H54 (cell line): Measurements from ENCODE around the gene CABP1.

Source experiments
- DNase-seq: peaks from one replicate; pipeline ENCODE4 v3.0.0; 2011; ENCODE audit warnings: low spot score, mixed read lengths; ENCODE audit not compliant: insufficient read length
- FAIRE-seq: peaks from 3 replicates; lab custom pipeline; 2011; peaks lifted over from hg19 to GRCh38; lab: Jason Lieb, UNC
- POLR2A ChIP-seq: IDR thresholded peaks from 2 replicates; pipeline ENCODE4 v1.6.1; 2011; ENCODE audit warnings: low read depth, mild to moderate bottlenecking, low read length

CABP1 gene

DNA sequence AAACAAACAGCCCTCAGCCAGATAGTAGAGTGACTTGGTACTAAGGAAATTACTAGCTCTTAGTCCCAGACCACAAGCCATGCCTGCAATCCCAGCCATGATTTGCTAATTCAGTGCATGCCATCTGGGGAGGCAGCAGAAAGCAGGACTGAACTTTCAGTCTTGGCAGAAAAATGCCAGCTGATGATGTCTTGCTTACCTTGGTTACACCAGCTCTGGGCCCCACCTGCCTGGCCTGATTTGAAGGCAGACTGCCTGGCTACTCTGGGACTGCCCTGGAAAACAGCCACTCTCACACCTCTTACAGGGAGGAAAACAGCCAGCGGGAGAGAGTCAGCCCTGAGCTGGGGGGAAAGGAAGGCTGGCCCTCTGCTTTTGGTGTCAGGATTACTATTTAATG lies 65.2 kb downstream of the CABP1 start:
- FAIRE-seq: no peak
- TF ChIP-seq POLR2A: no peak
- no peak for DNase-seq

DNA sequence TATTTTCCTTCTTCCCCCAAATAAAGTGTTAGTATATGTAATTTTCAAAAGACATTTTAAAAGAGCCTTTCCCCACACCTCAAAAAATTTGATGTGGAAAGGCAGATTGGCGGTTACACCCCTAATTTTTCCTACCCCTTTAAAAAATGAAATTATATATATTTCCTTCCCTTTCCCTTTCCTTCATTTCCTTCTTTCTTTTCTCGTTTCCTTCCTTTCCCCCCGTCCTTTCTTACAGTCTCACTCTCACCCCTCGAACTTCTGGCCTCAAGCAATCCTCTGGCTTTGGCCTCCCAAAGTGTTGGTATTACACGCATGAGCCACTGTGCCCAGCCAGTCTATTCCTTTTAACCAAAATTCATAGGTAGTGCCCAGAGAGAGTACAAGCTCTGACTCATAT lies 65.6 kb downstream of the CABP1 start:
- no peak for FAIRE-seq
- TF ChIP-seq POLR2A: no peak
- DNase-seq: no peak

DNA sequence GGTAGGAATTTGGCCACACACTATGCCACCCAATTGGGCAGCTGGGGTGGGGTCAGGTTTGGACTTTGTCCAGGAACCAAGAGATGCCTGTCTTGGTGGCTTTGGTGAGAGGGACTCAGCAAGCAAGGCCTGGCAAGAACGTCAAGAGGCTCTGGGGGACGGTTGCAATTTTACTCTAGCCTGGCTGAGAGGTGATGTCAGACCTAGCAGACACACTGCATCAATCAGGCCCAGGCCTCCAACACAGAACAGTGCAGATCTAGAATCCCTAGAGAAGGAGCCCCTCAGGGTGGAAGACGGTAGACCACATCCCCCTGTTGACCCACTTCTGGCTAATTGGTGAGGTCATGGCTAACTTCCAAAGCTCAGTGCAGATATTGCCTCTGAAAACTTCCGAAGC lies 68.2 kb downstream of the CABP1 start:
- no peak for TF ChIP-seq POLR2A
- no peak for DNase-seq
- FAIRE-seq: no peak

DNA sequence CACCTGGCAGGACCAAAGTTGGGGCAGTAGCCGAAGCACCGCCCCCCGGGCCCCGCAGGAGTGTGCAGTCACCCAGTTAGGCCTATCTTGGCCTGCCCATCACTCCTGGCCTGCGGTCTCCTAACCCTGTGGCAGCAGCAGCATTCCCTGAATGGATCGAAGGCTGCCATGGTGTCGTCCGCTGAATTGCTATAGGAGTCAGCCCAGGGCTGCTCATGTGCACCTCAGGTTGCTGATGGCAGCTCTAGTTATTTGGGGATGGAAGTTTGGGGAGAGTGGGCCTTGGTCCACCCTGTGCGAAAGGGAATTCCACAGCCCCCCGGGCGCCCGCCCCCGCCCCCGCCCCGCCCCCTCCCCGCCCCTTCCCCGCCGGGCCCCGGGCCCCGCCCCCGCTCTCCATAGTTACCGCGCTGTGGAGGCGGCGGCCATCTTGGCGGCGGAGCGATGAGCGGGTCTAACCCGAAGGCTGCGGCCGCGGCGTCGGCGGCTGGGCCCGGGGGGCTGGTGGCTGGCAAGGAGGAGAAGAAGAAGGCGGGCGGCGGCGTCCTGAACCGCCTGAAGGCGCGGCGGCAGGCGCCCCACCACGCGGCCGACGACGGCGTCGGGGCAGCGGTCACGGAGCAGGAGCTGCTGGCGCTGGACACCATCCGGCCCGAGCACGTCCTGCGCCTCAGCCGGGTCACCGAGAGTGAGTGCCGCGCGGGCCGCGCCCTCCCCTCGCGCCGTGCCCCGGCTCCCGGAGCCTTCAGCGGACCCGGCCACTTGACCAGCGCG lies 69.8 kb downstream of the CABP1 start, which contains the start of gene UNC119B:
Gene UNC119B, plus strand, starts transcription at position 428 of the 774 bp plus-strand sequence. Its CDS starts 17 bp downstream, at position 445.
- FAIRE-seq (no peak), DNase-seq (peak; percentile 79)
- peak; percentile 78 for TF ChIP-seq POLR2A

DNA sequence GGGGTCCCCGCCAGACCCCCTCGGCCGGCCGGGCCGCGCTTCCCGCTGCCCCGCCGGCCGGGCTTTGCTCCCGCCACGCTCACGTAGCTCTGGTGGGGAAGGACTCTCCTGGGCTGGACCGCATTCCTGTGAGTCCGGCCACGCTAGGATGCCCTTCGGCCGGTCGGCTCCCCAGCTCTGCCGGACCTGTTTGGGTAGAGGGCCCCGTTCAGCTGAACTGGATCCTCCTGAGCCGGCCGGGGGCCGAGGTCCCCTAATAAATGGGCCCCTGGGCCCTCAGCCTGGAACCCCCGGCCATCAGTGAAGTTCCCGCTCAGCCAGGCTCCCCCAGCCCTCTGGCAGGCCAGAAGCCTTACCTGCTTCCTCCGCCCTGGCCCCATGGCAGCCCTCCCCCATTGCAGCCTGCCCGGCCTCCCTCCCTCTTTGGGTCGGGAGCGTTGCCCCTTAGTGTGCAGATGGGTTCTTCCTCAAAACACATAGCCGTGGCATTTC lies 70.4 kb downstream of the CABP1 start:
- TF ChIP-seq POLR2A: no peak
- FAIRE-seq: no peak
- no peak for DNase-seq

DNA sequence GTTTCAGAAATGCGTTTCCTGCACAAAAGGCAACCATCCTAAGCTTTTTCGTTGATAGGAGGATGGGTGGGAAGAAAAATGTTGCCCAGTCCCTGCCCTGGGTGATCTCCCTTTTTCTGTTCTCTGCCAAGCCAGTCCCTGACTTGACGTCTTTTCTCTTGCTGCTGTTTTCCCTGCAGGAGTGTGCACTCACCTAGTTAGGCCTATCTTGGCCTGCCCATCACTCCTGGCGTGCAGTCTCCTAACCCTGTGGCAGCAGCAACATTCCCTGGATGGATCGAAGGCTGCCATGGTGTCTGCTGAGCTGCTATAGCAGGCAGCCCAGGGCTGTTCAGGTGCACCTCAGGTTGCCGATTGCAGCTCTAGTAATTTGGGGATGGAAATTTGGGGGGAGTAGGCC lies 71.0 kb downstream of the CABP1 start:
- FAIRE-seq: no peak

DNA sequence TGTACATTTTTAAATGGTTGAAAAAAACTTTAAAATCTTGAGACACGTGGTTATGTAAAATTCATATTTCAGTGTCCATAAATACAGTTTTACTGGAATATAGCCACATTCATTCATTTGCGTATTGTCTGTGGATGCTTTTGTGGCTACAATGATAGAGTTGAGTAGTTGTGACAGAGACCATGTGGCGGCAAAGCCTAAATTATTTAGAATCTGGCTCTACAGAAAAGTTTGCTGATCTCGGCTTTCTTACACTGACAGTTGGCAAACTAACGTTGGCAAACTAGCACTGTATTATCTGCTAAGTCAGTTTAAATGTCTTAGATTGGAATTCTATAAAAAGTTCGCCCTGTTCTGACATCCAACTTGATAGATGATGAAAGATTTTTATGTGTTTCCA lies 72.2 kb downstream of the CABP1 start:
- no peak for TF ChIP-seq POLR2A
- no peak for DNase-seq
- FAIRE-seq: no peak

More for the DNA sequence above, 71.0 kb downstream of the CABP1 start:
- no peak for DNase-seq
- TF ChIP-seq POLR2A: no peak

DNA sequence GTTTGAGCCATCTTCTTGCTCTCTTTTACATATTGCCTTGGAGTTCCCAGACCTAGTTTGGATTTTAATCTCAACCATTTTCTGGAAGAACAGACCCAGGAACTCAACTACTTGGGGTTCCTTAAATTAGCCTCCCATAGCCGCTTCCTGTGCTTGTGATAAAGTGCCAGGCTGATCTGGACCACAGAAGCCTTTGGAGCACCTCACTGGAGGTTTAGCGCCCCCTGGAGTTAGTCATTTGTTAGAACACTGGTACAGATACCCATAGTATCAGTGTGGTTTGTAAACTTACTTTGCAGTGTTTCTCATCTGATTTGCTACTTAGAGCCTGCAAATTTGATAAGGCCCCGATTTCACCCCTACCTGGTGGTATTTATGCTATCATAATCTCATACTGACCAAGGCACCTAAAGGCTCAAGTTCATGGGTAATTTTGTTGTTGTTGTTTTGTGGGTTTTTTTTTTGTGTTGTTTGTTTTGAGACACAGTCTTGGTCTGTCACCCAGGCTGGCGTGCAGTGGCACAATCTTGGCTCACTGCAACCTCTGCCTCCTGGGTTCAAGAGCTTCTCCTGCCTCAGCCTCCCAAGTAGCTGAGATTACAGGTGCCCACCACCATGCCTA lies 73.5 kb downstream of the CABP1 start:
- FAIRE-seq: peak; percentile 15
- peak; percentile 80 for DNase-seq

More for the DNA sequence above, 73.5 kb downstream of the CABP1 start:
- TF ChIP-seq POLR2A: no peak
